Mesenchymal stem cell (in vitro differentiated cells and primary cell): Measurements from ENCODE around the gene COL1A2.

Experiments
- DNase-seq: peaks from one replicate; pipeline ENCODE4 v3.0.0-alpha.2; 2013
- H2AFZ ChIP-seq: one replicate; pipeline ENCODE4 v1.6.1; 2013; ENCODE audit warnings: low read depth, mild to moderate bottlenecking, control low read depth, inconsistent platforms, low read length, moderate library complexity
- H2AK5ac ChIP-seq: 2 replicates; pipeline ENCODE4 v1.6.1; 2013; ENCODE audit warnings: low read length, moderate library complexity, mild to moderate bottlenecking, inconsistent platforms; ENCODE audit not compliant: severe bottlenecking
- H2BK120ac ChIP-seq: one replicate; pipeline ENCODE4 v1.6.1; 2013; ENCODE audit warnings: low read depth, mild to moderate bottlenecking, inconsistent platforms, low read length, moderate library complexity
- H2BK12ac ChIP-seq, 2 experiments: one replicate each; pipeline ENCODE4 v1.6.1; 2013; ENCODE audit warnings: inconsistent platforms in 2 of 2, low read length in 2 of 2, mild to moderate bottlenecking in 2 of 2, moderate library complexity in 2 of 2, control low read depth in 1 of 2
- H2BK15ac ChIP-seq: one replicate; pipeline ENCODE4 v1.6.1; 2013; ENCODE audit warnings: mild to moderate bottlenecking, low read depth, inconsistent platforms; ENCODE audit not compliant: poor library complexity, severe bottlenecking
- H2BK5ac ChIP-seq: 2 replicates; pipeline ENCODE4 v1.6.1; 2013; ENCODE audit warnings: low read depth, mild to moderate bottlenecking, low read length, control low read depth, inconsistent platforms; ENCODE audit not compliant: poor library complexity, severe bottlenecking
- H3K14ac ChIP-seq, 2 experiments: one replicate each; pipeline ENCODE4 v1.6.1; 2013; ENCODE audit warnings: inconsistent platforms in 2 of 2, low read length in 2 of 2, control low read depth in 1 of 2, mild to moderate bottlenecking in 1 of 2, moderate library complexity in 1 of 2
- H3K18ac ChIP-seq, 2 experiments: one replicate each; pipeline ENCODE4 v1.6.1; 2013; ENCODE audit warnings: inconsistent platforms in 2 of 2, low read length in 2 of 2, control low read depth in 1 of 2, low read depth in 1 of 2, mild to moderate bottlenecking in 1 of 2
- H3K23ac ChIP-seq, 2 experiments: one replicate each; pipeline ENCODE4 v1.6.1; 2013; ENCODE audit warnings: inconsistent platforms in 2 of 2, low read length in 2 of 2, mild to moderate bottlenecking in 2 of 2, moderate library complexity in 2 of 2, control low read depth in 1 of 2
- H3K27ac ChIP-seq: 2 replicates; pipeline ENCODE4 v1.5.1; 2013; ENCODE audit warnings: mild to moderate bottlenecking, moderate library complexity, low read length, control low read depth, inconsistent platforms; ENCODE audit not compliant: poor library complexity, severe bottlenecking
- H3K27me3 ChIP-seq, 2 experiments: 2 replicates each; pipeline versions ENCODE4 v1.6.1 to v1.7.0; 2013; ENCODE audit warnings: low read length in 2 of 2, mild to moderate bottlenecking in 2 of 2, moderate library complexity in 2 of 2, control low read depth in 1 of 2, inconsistent platforms in 1 of 2; ENCODE audit not compliant: control insufficient read depth in 1 of 2, insufficient read depth in 1 of 2
- H3K36me3 ChIP-seq, 2 experiments: 2 replicates each; pipeline versions ENCODE4 v1.6.1 to v1.7.0; 2013; ENCODE audit warnings: low read length in 2 of 2, control low read depth in 1 of 2, inconsistent platforms in 1 of 2, low read depth in 1 of 2, mild to moderate bottlenecking in 1 of 2; ENCODE audit not compliant: insufficient read depth in 2 of 2, control insufficient read depth in 1 of 2
- H3K4ac ChIP-seq, 2 experiments: one replicate each; pipeline ENCODE4 v1.6.1; 2013; ENCODE audit warnings: inconsistent platforms in 2 of 2, low read length in 2 of 2, mild to moderate bottlenecking in 2 of 2, moderate library complexity in 2 of 2, control low read depth in 1 of 2, low read depth in 1 of 2
- H3K4me1 ChIP-seq: 2 replicates; pipeline ENCODE4 v1.6.1; 2013; ENCODE audit warnings: low read depth, low read length, control low read depth; ENCODE audit not compliant: control insufficient read depth, insufficient read depth
- H3K4me2 ChIP-seq: 2 replicates; pipeline ENCODE4 v1.6.1; 2013; ENCODE audit warnings: low read length, mild to moderate bottlenecking, inconsistent platforms; ENCODE audit not compliant: poor library complexity, severe bottlenecking
- H3K4me3 ChIP-seq, 2 experiments: 2 replicates each; pipeline versions ENCODE4 v1.5.1 to v1.7.0; 2013; ENCODE audit warnings: low read length in 2 of 2, mild to moderate bottlenecking in 2 of 2, control low read depth in 1 of 2, low read depth in 1 of 2; ENCODE audit not compliant: insufficient read depth in 1 of 2
- H3K79me1 ChIP-seq: replicated peaks from 2 replicates; pipeline ENCODE4 v1.6.1; 2013; ENCODE audit warnings: mild to moderate bottlenecking, control low read depth, low read length, inconsistent platforms; ENCODE audit not compliant: poor library complexity, severe bottlenecking
- H3K9ac ChIP-seq: 2 replicates; pipeline ENCODE4 v1.7.0; 2013; ENCODE audit warnings: mild to moderate bottlenecking, low read length, moderate library complexity
- H3K9me3 ChIP-seq: 2 replicates; pipeline ENCODE4 v1.7.0; 2013; ENCODE audit warnings: mild to moderate bottlenecking, low read length; ENCODE audit not compliant: control insufficient read depth
- H4K8ac ChIP-seq: one replicate; pipeline ENCODE4 v1.6.1; 2013; ENCODE audit warnings: inconsistent platforms, mild to moderate bottlenecking, low read length, moderate library complexity
- H4K91ac ChIP-seq: one replicate; pipeline ENCODE4 v1.6.1; 2013; ENCODE audit warnings: mild to moderate bottlenecking, low read length, inconsistent platforms
- WGBS: methylation state at CpG from one replicate; pipeline ENCODE4 v1.1.7; 2013; ENCODE audit warnings: mixed read lengths; 5-methylcytosine and 5-hydroxymethylcytosine counted together

The COL1A2 gene

GRCh38 chr7:94476251-94476840 is 81.7 kb downstream of the COL1A2 start:
- Histone ChIP-seq H3K27me3 (peaks cover 0 to 5% of the 10 kb centered on the region in 2 experiments), H3K23ac (no peak overlapping the region), H3K4me2 (no peak overlapping the region), H3K36me3 (no peaks in the 10 kb centered on the region), H2BK12ac (no peak overlapping the region), H2BK5ac (no peak overlapping the region), H3K18ac (no peak overlapping the region), H3K9ac (no peak overlapping the region), H3K79me1 (no peaks in the 10 kb centered on the region), H3K4me1 (no peaks in the 10 kb centered on the region), H4K8ac (no peak overlapping the region), H3K14ac (no peak overlapping the region), H2AFZ (no peak overlapping the region), H3K27ac (no peak overlapping the region), H2BK120ac (no peak overlapping the region), H3K4me3 (no peak overlapping the region), H4K91ac (no peak overlapping the region), H2BK15ac (no peak overlapping the region), H3K4ac (no peak overlapping the region), H2AK5ac (no peak overlapping the region), H3K9me3 (peaks cover 9% of the 10 kb centered on the region)
- DNase-seq: no peak
- WGBS: 89% methylated on average over 5 of the region's 5 CpGs

- no peak overlapping the region for H3K4me2 ChIP-seq
- no peak overlapping the region for H3K14ac ChIP-seq
- no CpG with 5 or more reads among the region's 1 CpG for WGBS
Observed at GRCh38 chr7:94477878-94478277, 83.2 kb downstream of the COL1A2 start.

GRCh38 chr7:94478648-94479214 is 84.0 kb downstream of the COL1A2 start:
- Histone ChIP-seq H2AFZ (no peak overlapping the region), H3K27ac (no peak overlapping the region), H2BK12ac (no peak overlapping the region), H2BK15ac (no peak overlapping the region), H3K9ac (no peak overlapping the region), H4K91ac (no peak overlapping the region), H3K4me1 (no peaks in the 10 kb centered on the region), H3K9me3 (peaks cover 5% of the 10 kb centered on the region), H2BK5ac (no peak overlapping the region), H3K79me1 (no peaks in the 10 kb centered on the region), H3K18ac (no peak overlapping the region), H2AK5ac (no peak overlapping the region), H3K4ac (no peak overlapping the region), H3K4me2 (no peak overlapping the region), H4K8ac (no peak overlapping the region), H3K14ac (no peak overlapping the region), H3K36me3 (no peaks in the 10 kb centered on the region), H2BK120ac (no peak overlapping the region), H3K27me3 (peaks cover 0 to 5% of the 10 kb centered on the region in 2 experiments), H3K4me3 (no peak overlapping the region), H3K23ac (no peak overlapping the region)
- DNase-seq: no peak
- 85% methylated on average over 3 of the region's 3 CpGs for WGBS

More at GRCh38 chr7:94477878-94478277, 83.2 kb downstream of the COL1A2 start:
- Histone ChIP-seq H2AFZ (no peak overlapping the region), H2BK5ac (no peak overlapping the region), H3K9me3 (peaks cover 5% of the 10 kb centered on the region), H2BK120ac (no peak overlapping the region), H4K91ac (no peak overlapping the region), H3K4me3 (no peak overlapping the region), H2AK5ac (no peak overlapping the region), H3K27me3 (peaks cover 0 to 5% of the 10 kb centered on the region in 2 experiments), H4K8ac (no peak overlapping the region), H3K36me3 (no peaks in the 10 kb centered on the region), H3K9ac (no peak overlapping the region), H3K4me1 (no peaks in the 10 kb centered on the region), H3K79me1 (no peaks in the 10 kb centered on the region), H3K27ac (no peak overlapping the region), H3K18ac (no peak overlapping the region), H3K23ac (no peak overlapping the region), H2BK15ac (no peak overlapping the region), H3K4ac (no peak overlapping the region), H2BK12ac (no peak overlapping the region)
- no peak for DNase-seq
